AG04449 (cell line): ENCODE data around the gene KAZN.

Experiments
- CTCF ChIA-PET: fragments of 350-600 bp; formaldehyde crosslinking; extraction: SDS; loops from one replicate; lab custom pipeline; 2021; ENCODE audit warnings: antibody characterized with exemption; lab: Yijun Ruan, JAX
- POLR2A ChIA-PET: fragments of 400-600, 350-600 bp; formaldehyde crosslinking; extraction: SDS; loops from one replicate; lab custom pipeline; 2020; ENCODE audit warnings: antibody characterized with exemption, inconsistent platforms; lab: Yijun Ruan, JAX
- DNase-seq: peaks from one replicate; pipeline ENCODE4 v3.0.0-alpha.2; 2010; ENCODE audit warnings: low read depth, low spot score
- H3K4me3 ChIP-seq: 2 replicates; pipeline ENCODE4 v1.5.1; 2011; ENCODE audit warnings: low read depth, mild to moderate bottlenecking, control low read depth, low read length
- CTCF ChIP-seq: IDR thresholded peaks from one replicate; pipeline ENCODE4 v1.5.1; 2011; ENCODE audit warnings: mild to moderate bottlenecking, moderate library complexity, low read length, control low read depth, inconsistent platforms; ENCODE audit not compliant: insufficient read depth; ENCODE audit errors: missing control alignments

The KAZN gene

GRCh38 chr1:14733048-14733778 lies 134.7 kb downstream of the KAZN start:
- no peak for TF ChIP-seq CTCF
- DNase-seq, result no peak
- CTCF ChIA-PET, result interaction anchor here (1.6 to 2.5 kb wide), 2 partner anchors 9 to 314 kb away, joined by 5 to 14 read pairs; no protein-coding TSS in a partner anchor
- no peak overlapping the region for H3K4me3 ChIP-seq
- POLR2A ChIA-PET, result no interaction called here

GRCh38 chr1:14733779-14734140 lies 135.3 kb downstream of the KAZN start:
- CTCF ChIA-PET, result no interaction called here
- H3K4me3 ChIP-seq, result no peak overlapping the region
- POLR2A ChIA-PET, result no interaction called here
- DNase-seq, result no peak
- TF ChIP-seq CTCF, result no peak

GRCh38 chr1:14735841-14736240 lies 137.4 kb downstream of the KAZN start:
- ChIA-PET POLR2A (no interaction called here), CTCF (no interaction called here)
- DNase-seq, result no peak
- H3K4me3 ChIP-seq, result no peak overlapping the region
- no peak for TF ChIP-seq CTCF

DNA sequence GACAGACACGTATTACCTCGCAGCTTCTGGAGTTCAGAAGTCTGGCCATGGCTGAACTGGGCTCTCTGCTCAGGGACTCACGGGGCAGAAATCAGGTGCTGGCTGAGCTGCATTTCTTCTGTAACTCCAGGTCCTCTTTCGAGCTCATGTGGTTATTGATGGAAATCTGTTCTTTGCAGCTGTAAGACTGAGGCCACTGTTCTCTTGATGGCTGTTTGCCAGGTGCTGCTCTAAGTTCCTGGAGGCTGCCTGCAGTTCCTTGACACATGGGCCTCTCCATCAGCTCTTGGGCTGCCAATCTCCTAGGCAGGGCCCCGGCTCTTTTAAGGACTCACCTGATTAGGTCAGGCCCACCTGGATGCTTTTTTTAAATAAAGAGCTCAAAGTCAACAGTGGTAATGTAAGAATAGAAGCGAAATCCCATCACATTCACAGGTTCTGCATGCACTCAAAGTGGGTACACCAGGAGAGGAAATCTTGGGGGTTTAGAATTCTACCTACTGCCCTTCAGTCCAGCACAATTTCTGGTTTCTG lies 139.1 kb downstream of the KAZN start:
- H3K4me3 ChIP-seq, result no peak overlapping the region
- DNase-seq, result no peak
- POLR2A ChIA-PET, result no interaction called here
- TF ChIP-seq CTCF, result no peak
- CTCF ChIA-PET, result no interaction called here

GRCh38 chr1:14738235-14738634 lies 139.8 kb downstream of the KAZN start:
- no peak overlapping the region for H3K4me3 ChIP-seq
- DNase-seq, result no peak
- POLR2A ChIA-PET, result no interaction called here
- CTCF ChIA-PET, result no interaction called here
- TF ChIP-seq CTCF, result no peak

DNA sequence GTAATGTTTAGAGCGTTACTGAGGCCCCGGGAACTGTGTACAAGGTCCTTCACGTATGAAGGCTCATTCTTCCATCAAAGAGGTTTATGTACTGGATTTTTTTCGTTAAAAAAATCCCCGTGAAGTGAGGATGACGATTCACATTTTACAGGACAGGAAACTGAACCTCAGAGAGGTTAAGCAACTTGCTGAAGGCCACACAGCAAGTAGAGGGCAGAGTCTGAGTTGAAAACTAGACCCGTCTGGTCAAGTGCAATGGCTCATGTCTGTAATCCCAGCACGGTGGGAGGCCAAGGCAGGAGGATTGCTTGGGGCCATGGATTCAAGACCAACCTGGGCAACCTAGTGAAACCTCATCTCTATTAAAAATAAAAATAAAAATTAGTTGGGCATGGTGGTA lies 140.2 kb downstream of the KAZN start:
- TF ChIP-seq CTCF, result no peak
- H3K4me3 ChIP-seq, result no peak overlapping the region
- no peak for DNase-seq
- ChIA-PET POLR2A (no interaction called here), CTCF (no interaction called here)
